RKO (cell line): ENCODE data around the gene RYR3.
A peak's percentile ranks its signal among the peaks of the same experiment; 100 is the strongest.

Experiments used
- DNase-seq: peaks from one replicate; pipeline ENCODE4 v3.0.0-alpha.2; 2016; ENCODE audit warnings: low spot score

The RYR3 gene

GRCh38 chr15:33646744-33647143, 336.0 kb downstream of the RYR3 start:
- DNase-seq: no peak

- DNase-seq: no peak
These were observed 338.6 kb downstream of the RYR3 start for GRCh38 chr15:33649217-33649933.

GRCh38 chr15:33654860-33655259, 344.1 kb downstream of the RYR3 start:
- DNase-seq: peak; percentile 1

- DNase-seq: no peak
These were observed 344.7 kb downstream of the RYR3 start for GRCh38 chr15:33655488-33655887.

- no peak for DNase-seq
These were observed 345.4 kb downstream of the RYR3 start for GRCh38 chr15:33656168-33656567.

- DNase-seq: no peak
These were observed 349.4 kb downstream of the RYR3 start for GRCh38 chr15:33660151-33660550.

- no peak for DNase-seq
These were observed 351.2 kb downstream of the RYR3 start for GRCh38 chr15:33662014-33662413.

GRCh38 chr15:33664947-33665346, 354.2 kb downstream of the RYR3 start:
- DNase-seq: no peak

GRCh38 chr15:33670567-33670966, 359.8 kb downstream of the RYR3 start:
- DNase-seq: no peak

- no peak for DNase-seq
These were observed 360.7 kb downstream of the RYR3 start for GRCh38 chr15:33671456-33671855.

GRCh38 chr15:33675246-33675645, 364.5 kb downstream of the RYR3 start:
- DNase-seq: peak; percentile 55

GRCh38 chr15:33677238-33677830, 366.6 kb downstream of the RYR3 start:
- DNase-seq: no peak

- no peak for DNase-seq
These were observed 367.4 kb downstream of the RYR3 start for GRCh38 chr15:33678176-33678575.

GRCh38 chr15:33678602-33679001, 367.8 kb downstream of the RYR3 start:
- no peak for DNase-seq

- DNase-seq: no peak
These were observed 368.3 kb downstream of the RYR3 start for GRCh38 chr15:33679061-33679460.

GRCh38 chr15:33680336-33680735, 369.6 kb downstream of the RYR3 start:
- no peak for DNase-seq

- DNase-seq: no peak
These were observed 382.5 kb downstream of the RYR3 start for GRCh38 chr15:33693166-33693800.

- no peak for DNase-seq
These were observed 387.4 kb downstream of the RYR3 start for GRCh38 chr15:33698126-33698525.

- no peak for DNase-seq
These were observed 388.4 kb downstream of the RYR3 start for GRCh38 chr15:33699145-33699544.

- DNase-seq: peak; percentile 20
These were observed 389.1 kb downstream of the RYR3 start for GRCh38 chr15:33699691-33700447.

GRCh38 chr15:33700695-33701303, 390.0 kb downstream of the RYR3 start:
- peak; percentile 70 for DNase-seq

GRCh38 chr15:33701304-33701696, 390.5 kb downstream of the RYR3 start:
- no peak for DNase-seq
